Thoracic aorta (tissue), 2 donors: ENCODE measurements around the gene SLC19A3. TPM values are rescaled to one million over a fixed set of nuclear protein-coding genes. Genes with fewer than 3 reads are reported as not detected.

ENCODE experiments used
- ATAC-seq: fragments of 150-250 bp; one replicate; pipeline ENCODE4 v1.8.0; 2017; ENCODE audit warnings: low read depth; ENCODE audit not compliant: insufficient number of reproducible peaks, low FRiP score
- DNase-seq: peaks from one replicate; pipeline ENCODE4 v3.0.0-alpha.2; 2020; ENCODE audit warnings: low spot score
- H3K27ac ChIP-seq, 2 donors: fragments of 200-600 bp; sonication (generic); 1 replicate in 1 of 2; 2 replicates in 1 of 2; pipeline ENCODE4 v1.5.1; 2016; ENCODE audit warnings: mild to moderate bottlenecking in 2 of 2, moderate library complexity in 2 of 2
- H3K27me3 ChIP-seq: fragments of 200-600 bp; sonication (generic); replicated peaks from 2 replicates; pipeline ENCODE4 v1.6.0; 2016; ENCODE audit warnings: mild to moderate bottlenecking; ENCODE audit not compliant: insufficient read depth
- H3K36me3 ChIP-seq: fragments of 200-600 bp; sonication (generic); one replicate; pipeline ENCODE4 v1.5.1; 2016
- H3K4me1 ChIP-seq, 2 donors: fragments of 200-600 bp; sonication (generic); 1 replicate in 1 of 2; 2 replicates in 1 of 2; pipeline versions ENCODE4 v1.5.1 to v1.6.0; 2016; ENCODE audit warnings: low read depth in 2 of 2, mild to moderate bottlenecking in 1 of 2; ENCODE audit not compliant: control insufficient read depth in 1 of 2
- H3K4me3 ChIP-seq: fragments of 200-600 bp; sonication (generic); 2 replicates; pipeline ENCODE4 v1.5.1; 2016; ENCODE audit warnings: mild to moderate bottlenecking
- H3K9me3 ChIP-seq: fragments of 200-600 bp; sonication (generic); 2 replicates; pipeline ENCODE4 v1.5.1; 2016
- CTCF ChIP-seq: fragments of 200-600 bp; sonication (generic); IDR thresholded peaks from one replicate; pipeline ENCODE4 v1.5.1; 2019; ENCODE audit warnings: antibody characterized with exemption
- total RNA-seq, 2 donors: library from RNA; depleted of rRNA; stranded (reverse); fragments of >200 nt; gene quantifications; one replicate each; pipeline versions ENCODE4 v1.1.0 to v1.2.3, GENCODE V29; 2016

SLC19A3 gene
- total RNA-seq, 2 donors from 2014 or later: 3.7 to 4.9 TPM

GRCh38 chr2:227653419-227653818 lies 64.4 kb downstream of the SLC19A3 start:
- H3K27ac ChIP-seq: no peak overlapping the region
- no peak overlapping the region for H3K4me3 ChIP-seq
- no peak for TF ChIP-seq CTCF
- ATAC-seq (no peak), DNase-seq (no peak)
- no peaks in the 10 kb centered on the region for H3K4me1 ChIP-seq
- H3K9me3 ChIP-seq: no peaks in the 10 kb centered on the region
- H3K27me3 ChIP-seq: no peaks in the 10 kb centered on the region
- no peaks in the 10 kb centered on the region for H3K36me3 ChIP-seq

GRCh38 chr2:227643990-227644551 lies 73.8 kb downstream of the SLC19A3 start:
- Histone ChIP-seq H3K27ac (no peak overlapping the region), H3K36me3 (no peaks in the 10 kb centered on the region), H3K27me3 (no peaks in the 10 kb centered on the region), H3K9me3 (no peaks in the 10 kb centered on the region), H3K4me1 (no peaks in the 10 kb centered on the region), H3K4me3 (no peak overlapping the region)
- TF ChIP-seq CTCF: no peak
- ATAC-seq: no peak
- DNase-seq: no peak

DNA sequence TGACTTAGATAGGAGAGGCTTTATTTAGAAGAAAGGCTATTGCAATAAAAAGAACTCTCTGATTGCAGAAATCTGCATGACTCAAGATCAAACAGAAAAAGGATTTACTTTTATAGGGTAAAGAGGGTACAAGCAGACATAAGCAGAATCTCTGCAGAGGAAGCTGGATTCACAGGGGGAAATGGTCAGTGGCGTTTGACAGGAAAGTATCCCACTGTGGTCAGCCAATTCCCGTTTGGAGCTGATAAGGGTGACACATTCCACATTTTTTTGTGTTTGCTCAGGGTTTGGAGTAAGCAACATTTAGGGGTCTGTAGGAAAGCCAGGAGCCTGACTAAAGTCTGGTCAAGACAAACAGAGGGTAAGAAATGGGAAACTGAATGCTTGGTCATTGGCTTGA lies 75.2 kb downstream of the SLC19A3 start:
- no peak for ATAC-seq

GRCh38 chr2:227634201-227634600 lies 83.6 kb downstream of the SLC19A3 start:
- Histone ChIP-seq H3K36me3 (no peaks in the 10 kb centered on the region), H3K27ac (no peak overlapping the region), H3K4me1 (no peaks in the 10 kb centered on the region), H3K9me3 (no peaks in the 10 kb centered on the region), H3K27me3 (no peaks in the 10 kb centered on the region), H3K4me3 (no peak overlapping the region)
- DNase-seq (no peak), ATAC-seq (no peak)
- TF ChIP-seq CTCF: no peak

More for the DNA sequence above, 75.2 kb downstream of the SLC19A3 start:
- Histone ChIP-seq H3K36me3 (no peaks in the 10 kb centered on the region), H3K9me3 (no peaks in the 10 kb centered on the region), H3K27me3 (no peaks in the 10 kb centered on the region), H3K4me1 (no peaks in the 10 kb centered on the region), H3K27ac (no peak overlapping the region), H3K4me3 (no peak overlapping the region)
- DNase-seq: no peak
- TF ChIP-seq CTCF: no peak

Other genes starting within 250 kb of the SLC19A3 start
- 10 to 100 TPM; 85.9 to 89.4 TPM for gene AGFG1, start 245.9 kb downstream of the SLC19A3 start, total RNA-seq
- gene SCYGR2, start 119.1 kb downstream of the SLC19A3 start, total RNA-seq: not detected
- not detected for gene SCYGR3, start 103.2 kb downstream of the SLC19A3 start, total RNA-seq
- not detected for gene SCYGR4, start 100.5 kb downstream of the SLC19A3 start, total RNA-seq
- gene SCYGR5, start 51.2 kb downstream of the SLC19A3 start, total RNA-seq: not detected
- gene SCYGR6, start 6.7 kb upstream of the SLC19A3 start, total RNA-seq: not detected
- not detected for gene SCYGR7, start 10.3 kb upstream of the SLC19A3 start, total RNA-seq
- gene SCYGR8, start 27.9 kb upstream of the SLC19A3 start, total RNA-seq: not detected
- 10 to 100 TPM in 1 of 2 donors, not detected in 1; 12.1 TPM for gene CCL20, start 95.8 kb upstream of the SLC19A3 start, total RNA-seq
- 1 to 10 TPM; 1.1 to 1.2 TPM for gene DAW1, start 153.6 kb upstream of the SLC19A3 start, total RNA-seq